ENCODE data around the gene RAB17.

Gene RAB17

DNA sequence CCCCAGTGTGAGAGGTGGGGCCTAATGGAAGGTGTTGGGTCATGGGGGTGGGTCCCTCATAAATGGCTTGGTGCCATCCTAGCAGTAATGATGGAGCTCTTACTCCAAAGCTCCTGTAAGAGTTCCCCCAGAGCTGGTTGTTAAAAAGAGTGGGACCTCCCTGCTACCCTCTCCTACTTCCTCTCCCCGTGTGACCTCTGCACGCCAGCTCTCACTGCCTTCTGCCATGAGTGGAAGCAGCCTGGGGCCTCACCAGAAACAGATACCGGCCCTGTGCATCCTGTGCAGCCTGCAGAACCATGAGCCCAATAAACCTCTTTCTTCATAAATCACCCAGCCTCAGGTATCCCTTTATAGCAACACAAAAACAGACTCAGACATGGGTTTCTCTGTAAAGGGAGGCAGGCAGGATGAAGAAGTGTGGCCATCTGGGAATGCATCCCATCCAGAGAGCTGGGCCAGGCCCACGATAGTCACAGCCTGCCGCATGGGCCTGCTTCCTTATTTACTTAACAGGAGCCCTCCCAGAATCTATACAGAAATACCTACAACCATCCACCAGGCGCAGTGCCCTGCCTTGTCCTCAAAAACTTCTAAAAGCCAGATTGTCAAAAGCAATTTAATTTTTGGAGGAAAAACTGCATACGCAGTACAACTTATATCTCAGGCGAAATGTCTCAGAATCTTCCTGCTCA is 16.7 kb downstream of the RAB17 start:
- Histone ChIP-seq H2AFZ (ENCODE audit: low read depth, low read length) (no peak overlapping the region), H3K9me3 (ENCODE audit: insufficient read depth, low read length) (no peaks in the 10 kb centered on the region), H3K4me1 (ENCODE audit: low read length) (peaks cover 10% of the 10 kb centered on the region; the same call in 1 of the 2 replicates), H3K36me3 (replicated peaks; ENCODE audit: low read depth, low read length) (no peaks in the 10 kb centered on the region), H3K27ac (ENCODE audit: low read length) (no peak overlapping the region), H3K9ac (ENCODE audit: low read length) (no peak overlapping the region), H3K4me3 (ENCODE audit: low read length) (no peak overlapping the region), H3K4me2 (ENCODE audit: low read length) (no peak overlapping the region), H4K20me1 (ENCODE audit: insufficient read depth, low read length) (no peaks in the 10 kb centered on the region), H3K79me2 (ENCODE audit: low read length) (no peaks in the 10 kb centered on the region), H3K27me3 (ENCODE audit: low read depth, low read length) (no peaks in the 10 kb centered on the region)
- TF ChIP-seq EZH2phosphoT487 (IDR thresholded peaks at IDR 0.05; ENCODE audit: low read depth), result no peak
- TF ChIP-seq, protein P1, sequence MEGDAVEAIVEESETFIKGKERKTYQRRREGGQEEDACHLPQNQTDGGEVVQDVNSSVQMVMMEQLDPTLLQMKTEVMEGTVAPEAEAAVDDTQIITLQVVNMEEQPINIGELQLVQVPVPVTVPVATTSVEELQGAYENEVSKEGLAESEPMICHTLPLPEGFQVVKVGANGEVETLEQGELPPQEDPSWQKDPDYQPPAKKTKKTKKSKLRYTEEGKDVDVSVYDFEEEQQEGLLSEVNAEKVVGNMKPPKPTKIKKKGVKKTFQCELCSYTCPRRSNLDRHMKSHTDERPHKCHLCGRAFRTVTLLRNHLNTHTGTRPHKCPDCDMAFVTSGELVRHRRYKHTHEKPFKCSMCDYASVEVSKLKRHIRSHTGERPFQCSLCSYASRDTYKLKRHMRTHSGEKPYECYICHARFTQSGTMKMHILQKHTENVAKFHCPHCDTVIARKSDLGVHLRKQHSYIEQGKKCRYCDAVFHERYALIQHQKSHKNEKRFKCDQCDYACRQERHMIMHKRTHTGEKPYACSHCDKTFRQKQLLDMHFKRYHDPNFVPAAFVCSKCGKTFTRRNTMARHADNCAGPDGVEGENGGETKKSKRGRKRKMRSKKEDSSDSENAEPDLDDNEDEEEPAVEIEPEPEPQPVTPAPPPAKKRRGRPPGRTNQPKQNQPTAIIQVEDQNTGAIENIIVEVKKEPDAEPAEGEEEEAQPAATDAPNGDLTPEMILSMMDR (IDR thresholded peaks at IDR 0.05; ENCODE audit: low read depth, low read length), result no peak

DNA sequence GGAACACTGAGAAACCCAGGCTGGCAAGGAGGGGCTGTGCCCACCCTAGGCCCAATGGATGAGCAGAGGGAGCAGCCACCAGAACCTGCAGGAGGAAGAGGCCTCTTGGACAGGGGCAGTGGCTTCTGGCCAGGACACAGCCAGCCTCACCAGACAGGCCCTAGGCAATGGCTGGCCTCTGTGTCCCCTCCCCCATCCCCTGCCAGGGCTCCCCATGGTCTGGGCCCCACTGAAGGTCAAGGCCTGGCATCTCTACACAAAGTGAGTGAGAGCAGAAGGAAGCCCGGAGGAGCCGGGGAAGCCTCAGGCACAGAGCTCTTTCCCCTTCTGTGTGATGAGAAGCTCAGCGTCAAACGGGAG is 17.8 kb downstream of the RAB17 start:
- no peaks in the 10 kb centered on the region for H3K9me3 ChIP-seq (ENCODE audit: insufficient read depth, low read length)
- H3K9ac ChIP-seq (ENCODE audit: low read length), result no peak overlapping the region
- H2AFZ ChIP-seq (ENCODE audit: low read depth, low read length), result peak overlapping the region; percentile 96

DNA sequence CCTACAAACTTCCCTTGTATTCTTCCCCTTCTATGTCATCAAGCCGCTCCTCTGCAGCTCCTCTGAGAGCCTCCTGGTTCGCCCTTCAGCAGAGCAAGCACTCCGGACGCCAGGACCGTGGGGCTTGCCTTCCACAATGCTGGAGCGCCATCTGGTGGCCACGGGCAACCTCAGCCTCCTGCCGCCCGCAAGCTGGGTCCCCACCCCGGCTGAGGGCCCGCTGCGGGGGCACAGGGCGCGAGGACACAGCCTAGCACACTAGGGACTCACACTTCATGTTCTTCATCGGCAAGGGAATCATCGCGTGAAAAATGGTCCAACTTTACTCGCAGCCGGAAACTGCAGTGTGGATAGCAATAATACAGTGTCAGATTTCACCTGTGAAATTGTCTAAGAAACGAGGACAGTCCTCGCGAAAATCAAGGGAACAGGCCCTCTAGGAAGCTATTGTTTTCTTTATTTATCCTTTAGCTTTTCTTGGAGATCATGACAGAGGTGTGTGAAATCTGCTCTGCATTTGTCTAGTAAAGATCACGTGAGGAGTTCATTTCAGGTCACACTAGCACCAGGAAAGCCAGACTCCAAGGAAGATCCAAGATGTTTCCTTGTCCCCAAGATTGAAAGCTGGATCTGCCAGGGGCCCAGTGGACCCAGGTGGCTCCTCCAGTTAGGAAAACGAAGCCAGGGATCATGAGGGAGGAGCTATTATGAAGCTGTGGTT is 18.4 kb downstream of the RAB17 start:
- Histone ChIP-seq H3K9ac (ENCODE audit: low read length) (peak overlapping the region; percentile 46), H3K4me3 (ENCODE audit: low read length) (peak overlapping the region; percentile 62), H2AFZ (ENCODE audit: low read depth, low read length) (peak overlapping the region; percentile 96)

More for the DNA sequence above, 17.8 kb downstream of the RAB17 start:
- H3K27ac ChIP-seq (ENCODE audit: low read length), result no peak overlapping the region
- no peaks in the 10 kb centered on the region for H3K79me2 ChIP-seq (ENCODE audit: low read length)
- H3K4me3 ChIP-seq (ENCODE audit: low read length), result no peak overlapping the region
- TF ChIP-seq, protein P1 (IDR thresholded peaks at IDR 0.05; ENCODE audit: low read depth, low read length), result no peak
- TF ChIP-seq EZH2phosphoT487 (IDR thresholded peaks at IDR 0.05; ENCODE audit: low read depth), result no peak
- no peaks in the 10 kb centered on the region for H3K36me3 ChIP-seq (replicated peaks; ENCODE audit: low read depth, low read length)
- no peak overlapping the region for H3K4me2 ChIP-seq (ENCODE audit: low read length)
- peaks cover 10% of the 10 kb centered on the region; the same call in 1 of the 2 replicates for H3K4me1 ChIP-seq (ENCODE audit: low read length)
- no peaks in the 10 kb centered on the region for H3K27me3 ChIP-seq (ENCODE audit: low read depth, low read length)
- no peaks in the 10 kb centered on the region for H4K20me1 ChIP-seq (ENCODE audit: insufficient read depth, low read length)

DNA sequence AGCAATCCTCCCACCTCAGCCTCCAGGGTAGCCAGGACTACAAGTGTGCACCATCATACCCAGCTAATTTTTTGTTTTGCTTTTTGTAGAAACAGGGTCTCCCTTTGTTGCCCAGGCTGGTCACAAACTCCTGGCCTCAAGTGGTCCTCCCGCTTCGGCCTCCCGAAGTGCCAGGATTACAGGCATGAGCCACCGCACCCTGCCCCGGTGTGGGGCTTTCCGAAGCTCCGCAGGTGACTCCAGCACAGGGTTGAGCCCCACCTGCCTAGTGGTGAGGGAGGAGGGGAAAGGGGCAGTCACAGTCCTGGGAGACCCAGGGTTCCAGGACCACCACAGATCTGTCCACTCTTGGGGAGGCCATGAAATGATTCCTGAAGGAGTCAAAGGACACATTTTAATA is 19.0 kb downstream of the RAB17 start:
- no peaks in the 10 kb centered on the region for H3K79me2 ChIP-seq (ENCODE audit: low read length)
- no peaks in the 10 kb centered on the region for H3K27me3 ChIP-seq (ENCODE audit: low read depth, low read length)
- TF ChIP-seq, protein P1 (IDR thresholded peaks at IDR 0.05; ENCODE audit: low read depth, low read length), result no peak
- TF ChIP-seq EZH2phosphoT487 (IDR thresholded peaks at IDR 0.05; ENCODE audit: low read depth), result no peak
- peak overlapping the region; percentile 34; the same call in 1 of the 2 replicates for H3K4me2 ChIP-seq (ENCODE audit: low read length)
- no peak overlapping the region for H3K4me3 ChIP-seq (ENCODE audit: low read length)
- no peaks in the 10 kb centered on the region for H3K36me3 ChIP-seq (replicated peaks; ENCODE audit: low read depth, low read length)
- H3K4me1 ChIP-seq (ENCODE audit: low read length), result peaks cover 10% of the 10 kb centered on the region; the same call in 1 of the 2 replicates
- no peak overlapping the region for H3K9ac ChIP-seq (ENCODE audit: low read length)
- no peak overlapping the region for H3K27ac ChIP-seq (ENCODE audit: low read length)
- no peaks in the 10 kb centered on the region for H3K9me3 ChIP-seq (ENCODE audit: insufficient read depth, low read length)
- no peaks in the 10 kb centered on the region for H4K20me1 ChIP-seq (ENCODE audit: insufficient read depth, low read length)
- H2AFZ ChIP-seq (ENCODE audit: low read depth, low read length), result no peak overlapping the region

More for the DNA sequence above, 18.4 kb downstream of the RAB17 start:
- no peaks in the 10 kb centered on the region for H3K36me3 ChIP-seq (replicated peaks; ENCODE audit: low read depth, low read length)
- no peaks in the 10 kb centered on the region for H3K79me2 ChIP-seq (ENCODE audit: low read length)
- H3K27me3 ChIP-seq (ENCODE audit: low read depth, low read length), result no peaks in the 10 kb centered on the region
- H3K27ac ChIP-seq (ENCODE audit: low read length), result no peak overlapping the region
- no peaks in the 10 kb centered on the region for H4K20me1 ChIP-seq (ENCODE audit: insufficient read depth, low read length)
- peak overlapping the region; percentile 82 for H3K4me2 ChIP-seq (ENCODE audit: low read length)
- H3K4me1 ChIP-seq (ENCODE audit: low read length), result peaks cover 10% of the 10 kb centered on the region; the same call in 1 of the 2 replicates
- TF ChIP-seq, protein P1 (IDR thresholded peaks at IDR 0.05; ENCODE audit: low read depth, low read length), result peak; percentile 94
- no peak for TF ChIP-seq EZH2phosphoT487 (IDR thresholded peaks at IDR 0.05; ENCODE audit: low read depth)
- no peaks in the 10 kb centered on the region for H3K9me3 ChIP-seq (ENCODE audit: insufficient read depth, low read length)

All from OCI-LY3 (cell line).